ENCODE results near the gene NUP107. TPM values are rescaled to one million over a fixed set of nuclear protein-coding genes. Genes with fewer than 3 reads are reported as not detected.

The NUP107 gene
- total RNA-seq, 2 experiments from 2014 or later, result 142 to 143 TPM

- ChIA-PET CTCF (no interaction called here), POLR2A (no interaction called here)
- H3K27me3 Mint-ChIP-seq, result no peaks in the 10 kb centered on the region
- DNase-seq (no peak), ATAC-seq (no peak)
- no peak overlapping the region for H3K4me3 Mint-ChIP-seq
- intact Hi-C loops (cut with micrococcal nuclease), result no loop called here
- peaks cover 1% of the 10 kb centered on the region for H3K36me3 Mint-ChIP-seq (ENCODE audit: low read depth)
- peaks cover 19% of the 10 kb centered on the region for H3K4me1 Mint-ChIP-seq (ENCODE audit: low read depth)
- no peaks in the 10 kb centered on the region for H3K9me3 Mint-ChIP-seq
- no peak for TF ChIP-seq CTCF (IDR thresholded peaks at IDR 0.05)
- no peak overlapping the region for H3K27ac Mint-ChIP-seq
Measured at GRCh38 chr12:68769941-68770340, 83.2 kb downstream of the NUP107 start.

- Mint-ChIP-seq H3K36me3 (ENCODE audit: low read depth) (peaks cover 1% of the 10 kb centered on the region), H3K9me3 (no peaks in the 10 kb centered on the region), H3K27me3 (no peaks in the 10 kb centered on the region), H3K27ac (no peak overlapping the region), H3K4me1 (ENCODE audit: low read depth) (peaks cover 19% of the 10 kb centered on the region), H3K4me3 (no peak overlapping the region)
- TF ChIP-seq CTCF (IDR thresholded peaks at IDR 0.05), result no peak
- no peak for DNase-seq
- POLR2A ChIA-PET, result interaction anchor here (0.6 to 1.3 kb wide), 2 partner anchors 36 to 75 kb away, joined by 3 read pairs; partner anchors contain the start of gene MDM2
- intact Hi-C loops (cut with micrococcal nuclease), result no loop called here
- ATAC-seq, result no peak
- CTCF ChIA-PET, result interaction anchor here (1.1 to 1.3 kb wide), 2 partner anchors 10 to 19 kb away, joined by 3 to 4 read pairs; no protein-coding TSS in a partner anchor
Measured at GRCh38 chr12:68771223-68771925, 84.6 kb downstream of the NUP107 start.

- no peak for TF ChIP-seq CTCF (IDR thresholded peaks at IDR 0.05)
- H3K27ac Mint-ChIP-seq, result peak overlapping the region; percentile 71
- H3K9me3 Mint-ChIP-seq, result no peaks in the 10 kb centered on the region
- H3K36me3 Mint-ChIP-seq (ENCODE audit: low read depth), result no peaks in the 10 kb centered on the region
- ChIA-PET CTCF (interaction anchor here (1.2 kb wide), 1 partner anchor 35 kb away, joined by 6 read pairs; the partner anchor contains the start of gene MDM2), POLR2A (no interaction called here)
- H3K4me1 Mint-ChIP-seq (ENCODE audit: low read depth), result peaks cover 19% of the 10 kb centered on the region
- no peak for ATAC-seq
- no peaks in the 10 kb centered on the region for H3K27me3 Mint-ChIP-seq
- peak; percentile 8 for DNase-seq
- intact Hi-C loops (cut with micrococcal nuclease), result no loop called here
- H3K4me3 Mint-ChIP-seq, result peak overlapping the region; percentile 46
Measured at GRCh38 chr12:68772714-68773113, 85.9 kb downstream of the NUP107 start.

- DNase-seq (no peak), ATAC-seq (no peak)
- H3K27me3 Mint-ChIP-seq, result no peaks in the 10 kb centered on the region
- ChIA-PET CTCF (interaction anchor here (1.2 kb wide), 1 partner anchor 34 kb away, joined by 6 read pairs; the partner anchor contains the start of gene MDM2), POLR2A (interaction anchor here (0.5 kb wide), 1 partner anchor 161 kb away, joined by 3 read pairs; no protein-coding TSS in a partner anchor)
- intact Hi-C loops (cut with micrococcal nuclease), result no loop called here
- no peaks in the 10 kb centered on the region for H3K36me3 Mint-ChIP-seq (ENCODE audit: low read depth)
- peaks cover 19% of the 10 kb centered on the region for H3K4me1 Mint-ChIP-seq (ENCODE audit: low read depth)
- no peak for TF ChIP-seq CTCF (IDR thresholded peaks at IDR 0.05)
- no peak overlapping the region for H3K4me3 Mint-ChIP-seq
- H3K9me3 Mint-ChIP-seq, result no peaks in the 10 kb centered on the region
- no peak overlapping the region for H3K27ac Mint-ChIP-seq
Measured at GRCh38 chr12:68773582-68773981, 86.8 kb downstream of the NUP107 start.

GRCh38 chr12:68775121-68775630 lies 88.4 kb downstream of the NUP107 start:
- POLR2A ChIA-PET, result interaction anchor here (1.7 kb wide), 1 partner anchor 32 kb away, joined by 4 read pairs; the partner anchor contains the start of gene MDM2
- H3K36me3 Mint-ChIP-seq (ENCODE audit: low read depth), result no peaks in the 10 kb centered on the region
- H3K4me3 Mint-ChIP-seq, result no peak overlapping the region
- CTCF ChIA-PET, result no interaction called here
- no peak for ATAC-seq
- DNase-seq, result no peak
- no peaks in the 10 kb centered on the region for H3K27me3 Mint-ChIP-seq
- no peak overlapping the region for H3K27ac Mint-ChIP-seq
- intact Hi-C loops (cut with micrococcal nuclease), result no loop called here
- H3K9me3 Mint-ChIP-seq, result no peaks in the 10 kb centered on the region
- H3K4me1 Mint-ChIP-seq (ENCODE audit: low read depth), result peaks cover 19% of the 10 kb centered on the region
- TF ChIP-seq CTCF (IDR thresholded peaks at IDR 0.05), result no peak
